OCI-LY1 (cell line): ENCODE results near the gene ALCAM.

Source experiments
- CTCF ChIP-seq: fragments of 200-600 bp; sonication (generic), shearing (Covaris generic); IDR thresholded peaks from 2 replicates; pipeline ENCODE4 v1.5.1; 2017; ENCODE audit warnings: mild to moderate bottlenecking, antibody characterized with exemption, low read length, moderate library complexity, mixed read lengths
- EZH2 ChIP-seq: fragments of 200-600 bp; sonication (generic), shearing (Covaris generic); IDR thresholded peaks from 2 replicates; pipeline ENCODE4 v1.8.0; 2017; ENCODE audit warnings: borderline replicate concordance, mixed run types, mild to moderate bottlenecking, antibody characterized with exemption, low read length, moderate library complexity, mixed read lengths

DNA sequence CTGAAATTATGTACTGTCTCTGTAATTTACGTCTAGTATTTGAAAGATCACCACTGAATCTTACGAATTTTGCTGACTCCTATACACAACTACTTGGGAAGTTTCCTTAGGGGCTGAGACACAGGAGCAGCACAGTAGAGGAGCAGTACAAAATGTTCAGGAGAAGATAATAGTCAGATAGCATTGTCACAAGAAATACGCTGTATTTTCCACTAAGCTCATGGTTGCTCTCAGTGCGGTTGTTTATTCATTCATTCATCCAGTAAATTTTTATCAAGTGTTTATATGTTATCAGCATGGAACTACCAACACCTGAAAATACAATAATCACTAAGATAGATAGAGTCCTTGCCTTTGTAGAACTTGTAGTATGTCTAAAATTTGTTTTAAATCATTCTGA, 34.5 kb downstream of the ALCAM start:
- TF ChIP-seq CTCF (no peak), EZH2 (no peak)
